GM18517 (cell line): Measurements from ENCODE around the gene GRAMD1B.

Source experiments
- ATAC-seq: cut with Tn5 transposase; IDR thresholded peaks from one replicate; pipeline ENCODE4 v1.9.1; 2021; ENCODE audit warnings: mild to moderate bottlenecking, moderate library complexity; ENCODE audit not compliant: unreplicated experiment

Gene GRAMD1B

GRCh38 chr11:123429913-123430720 lies at the start of gene GRAMD1B:
Gene GRAMD1B (plus strand): TSS chr11:123430269. CDS start chr11:123430793, 524 bp downstream.
- ATAC-seq, result peak; percentile 56

GRCh38 chr11:123381149-123381548 lies 48.9 kb upstream of the GRAMD1B start:
- no peak for ATAC-seq

GRCh38 chr11:123381817-123382554 lies 48.1 kb upstream of the GRAMD1B start:
- ATAC-seq, result peak; percentile 67

- ATAC-seq, result no peak
These were observed 47.5 kb upstream of the GRAMD1B start for GRCh38 chr11:123382555-123383074.

- ATAC-seq, result no peak
These were observed 46.0 kb upstream of the GRAMD1B start for GRCh38 chr11:123384116-123384515.

DNA sequence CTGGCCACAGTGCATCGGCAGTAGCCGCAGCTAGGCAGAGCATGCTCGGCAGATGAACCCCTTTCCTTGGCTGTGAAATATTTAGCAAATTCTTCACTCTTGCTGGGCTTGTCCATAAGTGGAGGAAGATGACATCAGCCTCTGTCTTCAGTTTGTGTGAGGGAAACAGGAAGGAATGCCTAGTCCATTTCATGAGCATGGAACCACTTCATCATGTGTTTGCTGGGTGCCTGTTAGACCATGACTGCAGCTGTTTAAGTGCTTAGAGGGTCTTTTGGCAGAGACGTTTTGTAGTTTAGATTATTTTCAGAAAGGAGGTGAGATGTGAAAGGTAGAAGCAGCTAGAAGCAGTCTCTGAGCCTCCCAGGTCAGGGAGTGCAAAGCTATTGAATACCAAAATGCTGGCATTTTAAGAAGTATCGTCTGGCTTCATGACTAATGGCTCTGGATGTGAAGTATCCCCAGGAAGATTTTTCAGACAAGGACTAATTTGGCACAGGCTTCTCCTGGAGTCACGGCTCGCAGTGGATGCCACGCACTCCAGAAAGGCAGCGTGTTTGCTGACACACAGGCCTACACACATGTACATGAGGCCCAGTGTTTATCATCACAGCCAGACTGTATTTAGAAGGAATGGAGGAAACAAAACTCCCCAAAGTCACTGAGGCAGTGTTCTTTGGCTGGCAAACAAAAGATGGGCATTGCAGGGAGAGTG lies 43.1 kb upstream of the GRAMD1B start:
- no peak for ATAC-seq

DNA sequence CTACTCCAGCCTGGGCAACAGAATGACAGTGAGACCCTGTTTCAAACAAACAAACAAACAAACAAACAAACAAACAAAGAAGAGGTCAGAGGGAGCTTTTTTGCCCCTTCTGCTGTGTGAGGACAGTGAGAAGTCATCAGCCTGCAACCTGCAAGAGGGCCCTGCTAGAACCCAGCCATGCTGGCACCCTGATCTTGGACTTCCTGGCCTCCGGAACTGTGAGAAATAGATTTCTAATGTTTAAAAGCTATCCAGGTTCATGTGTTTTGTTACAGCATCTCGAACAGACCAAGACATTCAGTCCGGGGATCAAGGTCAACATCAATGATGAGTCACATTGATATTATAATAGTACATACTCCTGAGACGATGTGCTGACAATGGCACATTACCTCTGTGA lies 41.4 kb upstream of the GRAMD1B start:
- ATAC-seq, result no peak

- no peak for ATAC-seq
These were observed 39.9 kb upstream of the GRAMD1B start for GRCh38 chr11:123390146-123390545.

- ATAC-seq, result no peak
These were observed 38.3 kb upstream of the GRAMD1B start for GRCh38 chr11:123391646-123392348.

DNA sequence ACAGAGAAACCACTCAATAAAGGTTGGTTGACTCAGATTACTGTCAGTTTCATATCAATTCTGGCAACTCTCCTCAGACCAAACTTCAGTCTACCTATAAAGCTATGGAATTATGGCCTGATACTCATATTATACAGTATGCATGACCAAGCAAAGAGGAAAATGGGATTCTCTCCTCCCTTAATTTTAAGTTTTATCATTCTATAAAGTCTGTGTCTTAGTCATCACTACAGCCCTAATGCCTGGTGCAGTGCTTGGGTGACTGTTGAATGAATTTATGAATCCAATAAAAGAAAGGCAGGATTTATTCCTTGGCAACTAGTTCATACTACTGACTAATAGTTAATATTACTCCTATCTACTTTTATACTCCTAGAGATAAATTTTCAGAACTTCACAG lies 37.6 kb upstream of the GRAMD1B start:
- no peak for ATAC-seq

GRCh38 chr11:123392844-123393243 lies 37.2 kb upstream of the GRAMD1B start:
- ATAC-seq, result no peak

GRCh38 chr11:123393312-123393927 lies 36.6 kb upstream of the GRAMD1B start:
- no peak for ATAC-seq

DNA sequence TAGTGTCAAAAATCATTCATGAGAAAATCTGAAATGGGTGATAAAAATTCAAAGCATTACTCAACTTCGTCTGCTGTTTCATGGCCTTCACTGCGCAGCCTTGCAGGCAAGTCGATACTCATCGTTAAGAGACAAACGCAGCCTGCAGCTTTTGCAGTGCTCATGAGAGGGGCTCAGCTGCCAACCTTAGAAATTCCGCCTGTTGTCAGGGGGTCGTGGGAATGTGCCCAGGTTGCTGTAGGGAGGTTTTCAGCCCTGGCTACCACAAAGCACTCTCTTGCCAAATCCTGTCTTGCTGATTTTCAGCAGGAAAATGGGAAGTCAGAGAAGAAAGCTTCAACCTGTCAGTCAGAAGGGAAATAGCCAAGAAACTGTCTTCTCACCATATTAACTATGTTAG lies 25.4 kb upstream of the GRAMD1B start:
- no peak for ATAC-seq

DNA sequence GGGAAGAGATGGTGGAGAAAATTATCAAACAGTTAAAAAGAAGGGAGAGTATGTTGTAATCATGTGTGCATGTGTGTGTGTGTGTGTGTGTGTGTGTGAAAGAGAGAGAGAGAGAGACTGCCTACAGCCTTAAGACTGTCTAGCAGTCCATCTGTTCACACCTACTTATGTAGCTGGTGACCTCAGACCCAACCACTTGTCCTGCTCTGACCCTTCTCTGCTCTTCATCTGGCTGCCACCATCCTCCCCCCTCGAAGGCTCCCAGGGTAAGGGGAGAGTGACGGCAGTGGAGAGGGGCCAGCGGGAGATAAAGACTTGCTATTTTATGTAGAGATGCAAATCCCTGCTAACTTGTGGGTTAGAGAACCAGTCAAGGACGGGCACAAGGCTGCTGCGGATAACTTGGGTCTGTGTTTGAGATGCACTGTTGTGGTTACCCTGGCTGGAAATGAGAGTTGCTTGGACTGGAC lies 24.9 kb upstream of the GRAMD1B start:
- no peak for ATAC-seq

DNA sequence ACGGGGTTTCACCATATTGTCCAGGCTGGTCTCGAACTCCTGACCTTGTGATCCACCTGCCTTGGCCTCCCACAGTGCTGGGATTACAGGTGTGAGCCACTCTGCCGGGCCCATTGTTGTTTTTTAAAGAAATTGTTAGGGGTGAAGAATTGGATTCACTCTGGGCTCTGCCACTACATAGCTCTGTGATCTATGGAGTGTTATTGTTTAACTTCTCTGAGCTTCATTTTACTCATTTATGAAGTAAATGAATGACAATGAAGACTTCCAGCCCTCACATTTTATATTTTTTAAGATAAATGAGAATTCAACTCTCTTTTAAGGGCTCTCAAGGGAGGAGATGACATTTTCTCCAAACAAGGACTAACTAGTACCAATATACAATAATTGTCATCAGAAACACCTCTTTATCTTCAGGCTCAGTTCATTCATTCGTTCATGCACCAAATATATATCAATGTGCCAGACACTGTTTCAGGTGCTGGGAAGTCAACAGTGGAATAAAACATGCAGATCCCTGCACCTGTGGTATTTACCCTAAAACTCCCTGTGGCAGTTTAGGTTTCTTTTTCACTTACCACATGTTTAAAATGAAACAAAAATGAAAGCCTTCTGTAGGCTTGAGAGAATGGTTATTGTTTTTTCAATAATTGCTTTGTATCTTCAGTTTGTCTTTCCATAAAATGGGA lies 23.5 kb upstream of the GRAMD1B start:
- ATAC-seq, result no peak

DNA sequence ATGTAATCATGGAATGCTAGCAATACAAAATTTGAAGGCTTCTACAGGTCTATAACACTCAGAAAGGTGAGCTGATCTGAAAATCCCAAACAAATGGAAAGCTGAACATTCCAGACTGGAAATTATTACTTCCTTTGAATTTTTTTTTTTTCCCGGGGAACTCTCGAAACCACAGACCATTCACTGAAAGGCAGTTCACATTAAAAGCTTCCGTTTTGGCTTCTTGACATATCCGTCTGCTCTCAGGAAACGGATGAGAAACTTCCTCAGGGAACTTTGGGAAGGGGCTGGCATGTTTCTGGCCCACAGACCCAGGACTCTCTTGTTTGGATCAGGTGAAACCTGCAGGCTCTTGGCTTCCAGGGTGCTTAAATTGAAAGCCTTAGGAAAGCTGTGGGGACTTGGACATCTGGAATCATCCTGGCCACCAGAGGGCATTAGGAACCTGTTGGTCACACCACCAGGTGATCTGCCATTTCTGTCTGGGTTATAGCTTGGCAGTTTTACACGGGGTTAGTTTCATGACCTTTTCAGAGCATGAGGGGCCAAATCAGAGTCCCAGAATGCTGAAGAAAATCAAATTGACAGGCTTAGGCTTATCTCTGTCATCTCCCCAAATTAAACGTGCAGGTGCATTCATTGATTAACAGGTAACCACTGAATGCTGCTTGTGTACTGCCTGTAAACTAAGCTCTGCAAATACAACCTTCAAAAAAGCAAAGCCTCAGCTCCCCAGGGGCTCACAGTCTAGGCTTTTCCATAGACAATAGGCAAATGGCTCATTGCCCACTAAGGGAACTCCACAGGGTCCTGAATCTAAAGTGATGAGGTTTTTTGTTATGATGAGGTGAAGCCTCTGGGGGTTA lies 22.7 kb upstream of the GRAMD1B start:
- no peak for ATAC-seq

DNA sequence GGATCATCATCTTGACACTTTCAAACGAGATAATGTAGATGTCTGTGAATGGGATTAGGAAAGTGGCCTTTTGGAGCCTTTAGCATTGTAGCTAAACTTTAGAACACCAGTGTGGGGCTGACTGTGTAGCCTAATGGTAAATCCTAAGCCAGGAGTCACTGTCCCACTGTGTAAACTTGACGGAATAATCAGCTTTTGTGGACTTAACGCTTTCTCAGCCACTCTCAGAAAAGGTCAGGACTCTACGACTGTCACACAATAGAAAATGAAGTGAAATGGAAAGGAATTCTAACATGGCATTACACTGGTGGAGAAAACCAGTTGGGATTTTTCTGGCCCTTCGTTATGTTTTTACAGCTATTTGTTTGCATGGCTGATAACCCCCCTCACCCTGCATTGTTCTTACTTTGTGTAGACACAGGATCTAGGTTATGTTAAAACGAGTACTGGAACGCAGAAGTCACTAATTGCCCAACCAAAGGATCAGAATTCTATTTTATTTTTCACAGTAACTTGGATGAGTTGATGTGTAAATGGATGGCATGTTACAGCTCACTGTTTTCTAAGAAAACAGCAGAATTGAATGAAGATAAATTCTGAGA lies 22.0 kb upstream of the GRAMD1B start:
- no peak for ATAC-seq
